ENCODE results near the gene PHF2. TPM values are rescaled to one million over a fixed set of nuclear protein-coding genes. Genes with fewer than 3 reads are reported as not detected.

PHF2 gene
- total RNA-seq, 1 experiment from 2014 or later: 17.4 TPM

GRCh38 chr9:93601666-93602065 is 25.3 kb downstream of the PHF2 start:
- Histone ChIP-seq H3K14ac (ENCODE audit: insufficient read depth, low read length) (no peak overlapping the region), H4K8ac (replicated peaks; ENCODE audit: insufficient read length, low read depth, low read length) (no peak overlapping the region), H3K27ac (ENCODE audit: insufficient read length, low read depth, low read length) (no peak overlapping the region), H3K79me2 (ENCODE audit: insufficient read depth, low read length) (no peaks in the 10 kb centered on the region), H3K56ac (ENCODE audit: insufficient read length, low read depth, low read length) (no peak overlapping the region), H2BK5ac (ENCODE audit: insufficient read length, low read length) (no peak overlapping the region), H3K27me3 (ENCODE audit: insufficient read depth, low read length) (no peaks in the 10 kb centered on the region), H3K4me2 (ENCODE audit: insufficient read depth, insufficient read length, low read length) (no peak overlapping the region), H3K18ac (ENCODE audit: insufficient read length, low read depth, low read length) (no peak overlapping the region), H4K91ac (ENCODE audit: insufficient read length, low read depth, low read length) (no peak overlapping the region), H4K5ac (ENCODE audit: insufficient read length, low read depth, low read length) (no peak overlapping the region), H2BK15ac (ENCODE audit: low read depth, low read length) (no peak overlapping the region), H3K23ac (ENCODE audit: insufficient read length, low read depth, low read length) (no peak overlapping the region), H4K20me1 (ENCODE audit: control insufficient read depth, insufficient read depth, insufficient read length) (peaks cover 2% of the 10 kb centered on the region), H3T11ph (ENCODE audit: low read length) (no peak overlapping the region), H3K9me3 (ENCODE audit: control insufficient read depth, low read depth, low read length) (no peaks in the 10 kb centered on the region), H3K23me2 (ENCODE audit: insufficient read length, low read depth, low read length, poor library complexity, severe bottlenecking) (no peaks in the 10 kb centered on the region), H2AFZ (ENCODE audit: low read length) (no peak overlapping the region), H3K79me1 (ENCODE audit: insufficient read depth, low read depth, low read length, poor library complexity, severe bottlenecking) (no peaks in the 10 kb centered on the region), H3K4ac (ENCODE audit: low read depth, low read length) (no peak overlapping the region), H2BK120ac (ENCODE audit: low read depth, low read length, poor library complexity, severe bottlenecking) (no peak overlapping the region), H3K4me1 (ENCODE audit: insufficient read depth, low read length) (peaks cover 20% of the 10 kb centered on the region; the same call in 1 of the 2 replicates), H2AK5ac (ENCODE audit: insufficient read length, low read length) (no peak overlapping the region), H3K9ac (ENCODE audit: extremely low read depth, insufficient read length, low read length) (no peak overlapping the region), H2BK12ac (ENCODE audit: insufficient read length, low read depth, low read length) (no peak overlapping the region), H2BK20ac (ENCODE audit: low read depth, low read length, poor library complexity, severe bottlenecking) (no peak overlapping the region)
- Mint-ChIP-seq H3K9me3 (peaks cover 5 to 10% of the 10 kb centered on the region in 2 experiments), H3K36me3 (ENCODE audit: insufficient read depth in 1 of 3, low read depth in 3 of 3) (peaks cover 6 to 18% (median 6%) of the 10 kb centered on the region in 3 experiments; a peak in 6 of 7 replicates), H3K27me3 (ENCODE audit: low read depth) (0 out of 2 replicates have a peak, but pooled peaks cover 2% of the 10 kb centered on the region), H3K27ac (peak overlapping the region; percentile 26 to 69 (median 46); a peak in 3 of 7 replicates), H3K4me1 (peaks cover 46 to 56% of the 10 kb centered on the region in 2 experiments), H3K4me3 (no peak overlapping the region; a peak in 1 of 5 replicates)
- no peak for DNase-seq
- no CpG with 5 or more reads among the region's 5 CpGs for WGBS (ENCODE audit: extremely low coverage, insufficient read length, low lambda C conversion rate)
- TF ChIP-seq, protein P1, sequence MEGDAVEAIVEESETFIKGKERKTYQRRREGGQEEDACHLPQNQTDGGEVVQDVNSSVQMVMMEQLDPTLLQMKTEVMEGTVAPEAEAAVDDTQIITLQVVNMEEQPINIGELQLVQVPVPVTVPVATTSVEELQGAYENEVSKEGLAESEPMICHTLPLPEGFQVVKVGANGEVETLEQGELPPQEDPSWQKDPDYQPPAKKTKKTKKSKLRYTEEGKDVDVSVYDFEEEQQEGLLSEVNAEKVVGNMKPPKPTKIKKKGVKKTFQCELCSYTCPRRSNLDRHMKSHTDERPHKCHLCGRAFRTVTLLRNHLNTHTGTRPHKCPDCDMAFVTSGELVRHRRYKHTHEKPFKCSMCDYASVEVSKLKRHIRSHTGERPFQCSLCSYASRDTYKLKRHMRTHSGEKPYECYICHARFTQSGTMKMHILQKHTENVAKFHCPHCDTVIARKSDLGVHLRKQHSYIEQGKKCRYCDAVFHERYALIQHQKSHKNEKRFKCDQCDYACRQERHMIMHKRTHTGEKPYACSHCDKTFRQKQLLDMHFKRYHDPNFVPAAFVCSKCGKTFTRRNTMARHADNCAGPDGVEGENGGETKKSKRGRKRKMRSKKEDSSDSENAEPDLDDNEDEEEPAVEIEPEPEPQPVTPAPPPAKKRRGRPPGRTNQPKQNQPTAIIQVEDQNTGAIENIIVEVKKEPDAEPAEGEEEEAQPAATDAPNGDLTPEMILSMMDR (conservative IDR thresholded peaks at IDR 0.05): no peak

Measured in H9 (cell line).